M059J (cell line): Measurements from ENCODE around the gene RBM42. TPM values are rescaled to one million over a fixed set of nuclear protein-coding genes. Genes with fewer than 3 reads are reported as not detected.

ENCODE experiments used
- DNase-seq: peaks from one replicate; pipeline ENCODE4 v3.0.0-alpha.2; 2012; ENCODE audit warnings: low read depth
- total RNA-seq: library from RNA; depleted of rRNA; stranded (reverse); fragments of >200 nt; shearing (Covaris generic); gene quantifications from 2 replicates; pipeline ENCODE4 v1.2.3, GENCODE V29; 2014

RBM42 gene
- total RNA-seq, 1 experiment from 2014 or later = 128 TPM

DNA sequence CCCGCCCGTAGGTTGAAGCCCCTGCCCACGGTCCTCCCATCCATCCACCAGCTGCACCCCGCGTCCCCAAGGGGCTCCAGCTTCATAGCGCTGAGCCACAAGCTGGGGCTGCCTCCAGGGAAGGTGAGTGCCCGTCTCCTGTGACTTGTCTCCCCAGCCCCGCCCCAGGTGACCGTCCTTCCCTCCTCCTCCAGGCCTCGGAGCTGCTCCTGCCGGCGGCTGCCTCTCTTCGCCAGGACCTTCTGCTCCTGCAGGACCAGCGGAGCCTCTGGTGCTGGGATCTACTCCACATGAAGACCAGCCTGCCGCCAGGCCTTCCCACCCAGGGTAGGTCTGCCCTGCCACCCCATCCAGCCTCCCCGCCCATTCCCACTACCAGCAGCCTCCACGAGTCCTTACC lies 8.8 kb upstream of the RBM42 start:
- no peak for DNase-seq

DNA sequence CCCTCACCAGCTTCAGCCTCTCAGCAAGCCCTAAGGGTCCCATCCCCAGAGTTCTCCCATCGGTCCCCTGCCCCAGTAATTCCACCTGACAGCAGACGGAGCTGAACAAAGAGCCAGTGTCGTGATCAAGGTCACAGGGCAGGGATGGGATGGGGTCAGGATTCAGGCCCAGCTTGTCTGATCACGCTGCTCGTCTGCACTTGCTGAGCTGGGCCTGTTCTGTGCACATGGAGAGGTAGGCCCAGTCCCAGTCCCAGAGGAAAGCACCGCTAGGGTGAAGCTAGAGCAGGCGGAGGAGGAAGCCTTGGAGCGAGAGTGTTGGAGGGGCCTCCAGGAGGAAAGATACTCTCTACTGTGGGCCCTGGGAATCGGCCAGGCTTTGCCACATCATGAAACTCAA lies 7.1 kb upstream of the RBM42 start:
- DNase-seq = no peak

DNA sequence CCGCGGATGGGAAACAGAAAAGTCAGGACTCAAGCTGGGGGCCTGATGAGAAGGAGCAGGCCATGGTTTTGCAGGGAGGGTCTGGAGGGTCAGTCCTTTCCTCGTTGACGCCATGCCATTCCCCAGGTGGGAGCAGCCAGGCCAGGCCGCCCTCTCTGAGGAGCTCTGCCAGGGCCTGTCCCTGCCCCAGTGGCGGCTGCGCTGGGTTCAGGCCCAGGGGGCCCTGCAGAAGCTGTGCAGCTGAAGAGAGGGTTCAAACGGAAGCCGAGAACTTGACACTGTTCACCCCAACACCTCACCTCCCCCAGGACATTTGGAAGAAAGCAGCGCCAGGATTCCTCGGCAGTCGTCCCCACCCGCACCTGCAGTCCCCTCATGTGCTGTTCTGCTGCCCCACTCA lies 6.1 kb upstream of the RBM42 start:
- no peak for DNase-seq

DNA sequence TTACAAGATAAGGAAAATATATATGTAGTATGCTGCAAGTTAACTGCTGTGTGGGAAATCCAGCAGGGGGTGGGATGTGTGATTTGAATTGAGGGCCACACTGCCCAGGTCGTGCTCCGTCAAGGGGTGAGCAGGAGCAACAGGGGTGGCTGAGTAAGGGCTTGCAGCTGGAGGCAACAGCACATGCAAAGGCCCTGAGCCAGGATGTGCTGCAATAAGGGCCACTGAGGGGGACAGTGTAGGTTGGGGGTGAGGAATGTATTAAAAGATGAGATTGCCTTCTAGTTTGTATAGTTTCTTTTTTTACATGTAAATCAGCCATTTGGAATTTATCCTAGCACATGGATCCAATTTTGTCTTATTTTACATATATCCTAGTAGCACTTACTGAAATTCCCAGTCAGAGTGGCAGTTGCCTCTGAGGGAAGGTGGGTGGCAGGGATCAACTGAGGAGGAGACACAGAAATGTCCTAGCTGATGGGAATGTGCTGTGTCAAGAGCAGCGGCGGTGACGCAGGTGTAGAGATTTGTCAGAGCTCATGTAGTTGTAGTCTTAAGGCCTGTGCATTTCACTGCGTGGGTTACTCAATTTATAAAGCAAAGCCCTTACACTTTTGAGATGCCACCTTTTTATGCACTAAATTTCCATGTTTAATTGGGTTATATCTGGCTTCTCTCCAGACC lies 5.4 kb upstream of the RBM42 start:
- DNase-seq = no peak

DNA sequence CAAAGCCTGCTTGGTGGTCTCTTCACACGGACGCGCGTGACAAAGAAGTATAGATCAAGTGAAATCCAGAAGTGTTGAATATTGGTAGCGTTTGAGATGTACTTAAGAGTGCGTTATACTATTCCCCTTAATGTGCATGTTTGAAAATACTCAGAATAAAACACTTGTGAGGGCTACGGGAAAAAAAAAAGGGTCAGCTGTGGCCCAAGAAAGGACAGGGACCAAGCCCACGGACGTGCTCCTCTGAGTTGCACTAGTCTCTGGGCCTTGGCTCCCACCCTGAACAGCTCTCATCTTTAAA lies 622 bp upstream of the RBM42 start:
- DNase-seq = no peak

DNA sequence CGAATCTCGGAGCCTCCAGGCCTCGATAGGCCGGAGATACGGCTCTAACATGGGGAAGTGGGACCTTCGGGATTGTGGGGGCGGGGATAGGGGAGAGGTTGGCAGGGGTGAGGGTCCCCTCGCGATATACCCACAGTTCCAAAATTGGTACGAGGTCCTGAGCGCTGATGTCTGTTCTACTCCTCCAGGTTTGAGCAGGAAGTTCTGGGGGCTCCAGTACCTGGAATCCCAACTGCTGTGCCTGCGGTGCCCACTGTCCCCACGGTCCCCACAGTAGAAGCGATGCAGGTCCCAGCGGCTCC lies 447 bp downstream of the RBM42 start:
- DNase-seq = no peak

DNA sequence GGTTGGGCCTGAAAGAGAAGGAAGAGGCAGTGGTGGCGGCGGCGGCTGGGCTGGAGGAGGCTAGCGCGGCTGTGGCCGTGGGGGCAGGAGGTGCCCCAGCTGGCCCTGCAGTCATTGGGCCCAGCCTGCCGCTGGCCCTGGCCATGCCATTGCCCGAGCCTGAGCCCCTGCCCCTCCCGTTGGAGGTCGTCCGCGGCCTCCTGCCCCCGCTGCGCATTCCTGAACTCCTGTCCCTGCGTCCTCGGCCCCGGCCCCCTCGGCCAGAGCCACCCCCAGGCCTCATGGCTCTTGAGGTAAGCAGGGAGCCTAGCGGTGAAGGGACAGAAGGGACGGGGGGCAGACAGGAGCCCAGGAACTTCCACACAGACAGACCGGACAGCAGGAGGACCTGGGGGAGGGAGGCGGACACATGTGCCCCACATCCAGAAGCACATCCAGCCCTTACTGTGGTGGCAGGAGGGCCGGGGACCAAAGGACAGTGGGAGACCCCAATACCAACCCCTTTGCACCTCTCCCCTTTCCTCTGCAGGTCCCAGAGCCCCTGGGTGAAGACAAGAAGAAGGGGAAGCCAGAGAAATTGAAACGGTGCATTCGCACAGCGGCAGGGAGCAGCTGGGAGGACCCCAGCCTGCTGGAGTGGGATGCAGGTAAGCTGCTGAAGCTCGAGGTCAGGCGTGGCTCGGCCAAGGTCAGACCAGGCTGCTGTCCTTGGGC lies 5.0 kb downstream of the RBM42 start:
- DNase-seq = no peak

DNA sequence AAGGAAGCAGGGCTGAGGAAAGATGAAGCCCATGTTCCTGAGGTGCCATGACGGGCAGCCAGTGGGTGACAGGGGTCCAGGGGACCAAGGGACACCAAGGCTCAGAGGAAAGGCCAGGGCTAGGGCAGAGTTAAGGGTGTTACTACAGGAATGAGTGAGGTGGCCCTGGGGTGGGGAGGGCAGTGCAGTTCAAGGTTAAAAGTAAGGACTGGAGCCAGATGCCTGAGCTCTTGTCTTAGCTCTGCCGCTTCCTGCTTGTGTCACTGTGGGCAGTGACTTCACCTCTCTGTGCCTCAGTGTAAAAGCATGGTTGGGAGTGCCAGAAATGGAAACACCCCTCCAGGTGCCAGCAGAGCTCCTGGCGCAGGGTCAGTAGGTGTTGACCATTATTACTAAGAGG lies 7.8 kb downstream of the RBM42 start:
- DNase-seq = no peak

DNA sequence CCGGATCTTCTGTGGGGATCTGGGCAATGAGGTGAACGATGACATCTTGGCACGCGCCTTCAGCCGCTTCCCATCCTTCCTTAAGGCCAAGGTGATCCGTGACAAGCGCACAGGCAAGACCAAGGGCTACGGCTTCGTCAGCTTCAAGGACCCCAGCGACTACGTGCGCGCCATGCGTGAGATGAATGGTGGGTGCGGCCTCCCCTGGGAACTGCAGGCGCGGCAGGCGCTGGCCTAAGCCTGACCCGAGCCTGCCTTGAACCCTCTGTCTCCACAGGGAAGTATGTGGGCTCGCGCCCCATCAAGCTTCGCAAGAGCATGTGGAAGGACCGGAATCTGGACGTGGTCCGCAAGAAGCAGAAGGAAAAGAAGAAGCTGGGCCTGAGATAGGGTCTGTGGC lies 8.3 kb downstream of the RBM42 start:
- no peak for DNase-seq

DNA sequence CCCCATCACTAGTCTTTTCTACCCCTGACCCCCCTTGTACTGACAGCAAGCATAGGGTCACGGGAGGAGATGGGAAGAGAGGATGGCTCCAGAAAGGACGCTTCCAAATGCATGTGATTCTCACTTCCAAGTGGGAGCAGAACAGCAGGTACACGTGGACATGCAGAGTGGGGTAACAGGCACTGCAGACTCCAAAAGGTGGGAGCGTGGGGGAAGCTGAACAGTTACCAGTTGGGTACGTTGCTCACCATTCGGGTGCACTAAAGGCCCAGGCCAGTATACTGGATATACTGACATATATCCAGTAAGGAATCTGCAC lies 10.4 kb downstream of the RBM42 start:
- no peak for DNase-seq

DNA sequence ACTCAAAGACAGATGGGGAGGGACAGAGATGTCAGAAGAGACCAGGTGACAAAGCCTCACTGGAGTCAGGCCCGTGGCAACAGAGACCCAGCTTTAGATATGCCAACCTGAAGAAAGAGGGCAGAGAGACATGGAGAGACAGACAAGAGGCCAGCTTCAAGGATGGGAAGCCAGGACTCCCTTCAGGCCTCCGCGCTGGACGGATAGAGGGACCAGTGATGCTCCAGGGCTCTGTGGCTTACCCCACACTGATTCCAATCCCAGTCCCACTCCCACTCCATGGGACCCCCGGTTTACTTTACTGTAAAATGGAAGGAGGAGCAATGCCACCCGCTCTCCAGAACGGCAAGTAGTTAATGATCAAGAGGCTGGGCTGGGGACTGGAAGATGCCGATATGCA lies 11.0 kb downstream of the RBM42 start:
- DNase-seq = no peak

DNA sequence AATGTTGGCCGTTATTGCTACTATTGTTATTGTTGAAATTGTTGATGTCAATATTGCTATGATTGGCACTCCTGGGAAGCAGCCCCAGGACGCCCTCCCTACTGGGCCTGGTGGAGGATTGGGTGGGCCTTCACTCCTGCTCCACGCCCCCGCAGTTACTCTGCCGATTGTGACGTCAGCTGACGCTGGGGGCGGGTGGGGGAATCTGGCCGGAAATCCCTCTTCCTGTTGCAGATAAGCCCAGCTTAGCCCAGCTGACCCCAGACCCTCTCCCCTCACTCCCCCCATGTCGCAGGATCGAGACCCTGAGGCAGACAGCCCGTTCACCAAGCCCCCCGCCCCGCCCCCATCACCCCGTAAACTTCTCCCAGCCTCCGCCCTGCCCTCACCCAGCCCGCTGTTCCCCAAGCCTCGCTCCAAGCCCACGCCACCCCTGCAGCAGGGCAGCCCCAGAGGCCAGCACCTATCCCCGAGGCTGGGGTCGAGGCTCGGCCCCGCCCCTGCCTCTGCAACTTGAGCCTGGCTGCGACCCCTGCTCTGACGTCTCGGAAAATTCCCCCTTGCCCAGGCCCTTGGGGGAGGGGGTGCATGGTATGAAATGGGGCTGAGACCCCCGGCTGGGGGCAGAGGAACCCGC lies 12.8 kb downstream of the RBM42 start, which contains the start of gene ETV2:
TSS of gene ETV2 (plus strand) at position 231 of the 637 bp plus-strand sequence. CDS start 716 bp downstream, outside the sequence.
- no peak for DNase-seq

DNA sequence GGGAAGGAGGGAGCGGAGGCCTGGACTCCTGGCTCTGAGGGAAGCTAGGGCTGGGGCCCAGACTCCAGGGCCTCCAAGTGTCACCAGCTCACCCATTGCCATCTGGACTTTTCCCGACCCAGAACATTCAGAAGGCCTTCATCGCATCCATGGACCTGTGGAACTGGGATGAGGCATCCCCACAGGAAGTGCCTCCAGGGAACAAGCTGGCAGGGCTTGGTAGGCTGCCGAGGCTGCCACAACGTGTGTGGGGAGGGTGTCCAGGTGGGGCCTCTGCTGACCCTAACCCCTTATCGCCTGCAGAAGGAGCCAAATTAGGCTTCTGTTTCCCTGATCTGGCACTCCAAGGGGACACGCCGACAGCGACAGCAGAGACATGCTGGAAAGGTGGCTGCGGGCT lies 13.5 kb downstream of the RBM42 start:
- peak; percentile 29 for DNase-seq

DNA sequence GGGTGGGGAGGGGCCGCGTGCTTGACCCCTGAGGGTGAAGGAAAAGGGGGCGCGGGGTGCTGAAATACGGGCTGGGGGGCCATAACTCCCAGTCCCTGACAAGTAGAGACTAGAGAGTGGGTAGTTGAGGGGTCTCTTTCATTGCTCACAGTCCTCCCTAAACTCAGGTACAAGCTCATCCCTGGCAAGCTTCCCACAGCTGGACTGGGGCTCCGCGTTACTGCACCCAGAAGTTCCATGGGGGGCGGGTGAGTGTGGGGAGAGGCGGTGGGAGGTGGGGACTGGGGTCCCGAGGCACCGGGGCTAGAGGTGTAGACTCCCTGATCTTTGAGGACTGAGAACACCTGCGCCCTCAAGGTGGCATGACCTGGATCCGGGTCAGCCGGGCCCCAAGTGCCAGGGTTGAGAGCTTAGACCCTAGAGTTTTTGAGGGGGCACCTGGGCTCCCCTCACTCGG lies 14.0 kb downstream of the RBM42 start:
- no peak for DNase-seq

DNA sequence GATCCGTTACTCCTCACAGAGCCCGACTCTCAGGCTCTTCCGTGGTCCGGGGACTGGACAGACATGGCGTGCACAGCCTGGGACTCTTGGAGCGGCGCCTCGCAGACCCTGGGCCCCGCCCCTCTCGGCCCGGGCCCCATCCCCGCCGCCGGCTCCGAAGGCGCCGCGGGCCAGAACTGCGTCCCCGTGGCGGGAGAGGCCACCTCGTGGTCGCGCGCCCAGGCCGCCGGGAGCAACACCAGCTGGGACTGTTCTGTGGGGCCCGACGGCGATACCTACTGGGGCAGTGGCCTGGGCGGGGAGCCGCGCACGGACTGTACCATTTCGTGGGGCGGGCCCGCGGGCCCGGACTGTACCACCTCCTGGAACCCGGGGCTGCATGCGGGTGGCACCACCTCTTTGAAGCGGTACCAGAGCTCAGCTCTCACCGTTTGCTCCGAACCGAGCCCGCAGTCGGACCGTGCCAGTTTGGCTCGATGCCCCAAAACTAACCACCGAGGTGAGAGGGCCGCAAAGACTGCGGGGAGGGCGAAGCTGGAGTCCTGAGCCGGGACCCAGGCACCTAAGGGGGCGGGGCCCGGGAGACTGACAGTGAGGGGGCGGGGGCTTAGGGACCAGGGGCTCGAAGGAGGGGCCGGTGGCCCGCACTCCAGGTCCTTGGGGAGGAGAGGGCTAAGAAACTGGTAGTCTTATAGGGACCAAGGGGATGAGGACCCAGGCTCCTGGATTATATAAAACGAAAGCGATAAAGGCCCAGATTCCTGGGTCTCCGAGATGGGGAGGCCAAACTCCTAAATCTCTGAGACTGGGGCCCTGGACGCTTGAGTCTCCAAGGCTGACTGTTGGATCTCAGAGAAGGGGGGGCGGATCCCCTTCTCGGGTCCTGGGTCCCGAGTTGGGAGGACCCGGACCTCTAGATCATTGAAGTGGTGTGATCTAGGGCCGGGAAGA lies 14.7 kb downstream of the RBM42 start:
- DNase-seq = peak; percentile 84

DNA sequence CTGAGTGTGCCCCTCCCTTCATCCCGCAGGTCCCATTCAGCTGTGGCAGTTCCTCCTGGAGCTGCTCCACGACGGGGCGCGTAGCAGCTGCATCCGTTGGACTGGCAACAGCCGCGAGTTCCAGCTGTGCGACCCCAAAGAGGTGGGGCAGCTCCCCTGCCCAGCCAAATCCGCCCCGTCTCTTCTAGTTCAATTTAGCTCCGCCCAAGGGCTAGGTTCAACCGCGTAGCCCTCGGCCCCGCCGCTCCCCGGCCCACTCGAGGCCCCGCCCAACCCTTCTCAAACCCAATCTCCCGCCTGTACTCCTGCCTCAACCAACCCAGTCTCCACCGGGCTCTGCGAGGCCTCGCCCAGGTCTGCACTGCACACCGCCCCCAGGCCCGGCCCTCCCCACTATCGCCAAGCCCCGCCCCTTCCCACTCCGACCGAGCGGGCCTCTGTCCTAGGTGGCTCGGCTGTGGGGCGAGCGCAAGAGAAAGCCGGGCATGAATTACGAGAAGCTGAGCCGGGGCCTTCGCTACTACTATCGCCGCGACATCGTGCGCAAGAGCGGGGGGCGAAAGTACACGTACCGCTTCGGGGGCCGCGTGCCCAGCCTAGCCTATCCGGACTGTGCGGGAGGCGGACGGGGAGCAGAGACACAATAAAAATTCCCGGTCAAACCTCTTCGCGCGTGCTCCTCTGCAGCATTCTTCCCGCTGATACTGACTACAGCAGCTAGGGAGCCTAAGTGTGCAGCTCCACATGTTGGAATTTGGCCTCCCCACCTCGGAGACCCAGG lies 15.6 kb downstream of the RBM42 start:
- DNase-seq = peak; percentile 95

DNA sequence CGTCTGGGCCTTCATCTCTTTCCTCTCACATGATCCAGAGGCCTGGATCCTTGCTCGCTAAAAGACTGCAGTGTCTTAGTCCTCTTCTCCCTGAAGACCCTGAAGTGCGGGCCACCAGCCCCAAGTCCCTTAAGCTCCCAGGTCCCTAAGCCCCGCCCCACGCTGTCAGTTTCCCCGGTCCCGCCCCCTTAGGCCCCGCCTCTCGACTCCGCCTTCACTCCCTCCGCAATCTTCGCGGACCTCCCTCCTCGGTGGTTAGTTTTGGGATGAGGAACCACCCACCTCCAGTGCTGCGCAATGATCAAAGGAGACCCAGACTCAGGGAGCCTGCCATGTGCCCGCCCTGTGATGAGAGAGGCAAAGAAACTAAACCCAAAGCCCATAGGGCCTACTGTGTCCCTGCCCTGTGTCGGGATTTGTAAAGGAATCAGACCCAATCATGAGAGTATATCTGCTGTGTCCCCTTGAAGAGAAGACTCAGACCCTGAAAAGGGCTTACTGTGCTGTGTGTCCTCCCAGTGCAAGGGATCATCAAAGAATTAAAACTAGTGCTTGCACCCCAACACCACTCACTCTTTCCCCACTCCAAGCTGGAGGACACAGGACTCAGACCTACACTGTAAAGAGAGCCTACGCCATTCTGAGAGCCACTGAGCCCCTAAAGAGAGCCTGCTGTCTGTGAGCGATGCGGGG lies 16.3 kb downstream of the RBM42 start:
- peak; percentile 60 for DNase-seq

DNA sequence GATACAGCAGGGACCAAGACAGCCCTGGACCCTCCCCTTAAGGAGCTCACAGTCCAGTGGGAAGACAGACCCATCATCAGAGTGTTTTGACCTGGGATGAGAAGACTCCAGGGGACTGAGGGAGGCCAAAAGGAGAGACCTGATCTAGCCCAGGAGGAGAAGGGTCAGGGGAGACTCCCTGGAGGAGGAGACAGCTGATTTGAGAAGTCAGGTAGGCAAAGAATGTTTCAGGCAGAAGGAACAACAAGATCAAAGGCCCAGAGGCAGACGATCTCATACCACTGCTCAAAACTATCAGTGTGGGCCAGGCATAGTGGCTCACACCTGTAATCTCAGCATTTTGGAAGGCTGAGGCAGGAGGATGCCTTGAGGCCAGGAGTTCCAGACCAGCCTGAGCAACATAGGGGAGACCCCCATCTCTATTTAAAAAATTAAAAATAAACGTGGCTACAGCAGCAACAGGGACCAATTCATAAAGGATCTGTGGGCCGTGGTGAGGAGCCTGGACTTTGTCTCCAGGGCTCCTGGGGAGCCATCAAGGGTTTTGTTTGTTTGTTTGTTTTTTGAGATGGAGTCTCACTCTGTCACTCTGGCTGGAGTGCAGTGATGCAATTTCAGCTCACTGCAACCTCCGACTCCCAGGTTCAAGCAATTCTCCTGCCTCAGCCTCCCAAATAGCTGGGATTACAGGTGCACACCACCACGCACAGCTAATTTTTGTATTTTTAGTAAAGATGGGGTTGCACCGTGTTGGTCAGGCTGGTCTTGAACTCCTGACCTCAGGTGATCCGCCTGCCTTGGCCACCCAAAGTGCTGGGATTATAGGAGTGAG lies 17.1 kb downstream of the RBM42 start:
- no peak for DNase-seq

DNA sequence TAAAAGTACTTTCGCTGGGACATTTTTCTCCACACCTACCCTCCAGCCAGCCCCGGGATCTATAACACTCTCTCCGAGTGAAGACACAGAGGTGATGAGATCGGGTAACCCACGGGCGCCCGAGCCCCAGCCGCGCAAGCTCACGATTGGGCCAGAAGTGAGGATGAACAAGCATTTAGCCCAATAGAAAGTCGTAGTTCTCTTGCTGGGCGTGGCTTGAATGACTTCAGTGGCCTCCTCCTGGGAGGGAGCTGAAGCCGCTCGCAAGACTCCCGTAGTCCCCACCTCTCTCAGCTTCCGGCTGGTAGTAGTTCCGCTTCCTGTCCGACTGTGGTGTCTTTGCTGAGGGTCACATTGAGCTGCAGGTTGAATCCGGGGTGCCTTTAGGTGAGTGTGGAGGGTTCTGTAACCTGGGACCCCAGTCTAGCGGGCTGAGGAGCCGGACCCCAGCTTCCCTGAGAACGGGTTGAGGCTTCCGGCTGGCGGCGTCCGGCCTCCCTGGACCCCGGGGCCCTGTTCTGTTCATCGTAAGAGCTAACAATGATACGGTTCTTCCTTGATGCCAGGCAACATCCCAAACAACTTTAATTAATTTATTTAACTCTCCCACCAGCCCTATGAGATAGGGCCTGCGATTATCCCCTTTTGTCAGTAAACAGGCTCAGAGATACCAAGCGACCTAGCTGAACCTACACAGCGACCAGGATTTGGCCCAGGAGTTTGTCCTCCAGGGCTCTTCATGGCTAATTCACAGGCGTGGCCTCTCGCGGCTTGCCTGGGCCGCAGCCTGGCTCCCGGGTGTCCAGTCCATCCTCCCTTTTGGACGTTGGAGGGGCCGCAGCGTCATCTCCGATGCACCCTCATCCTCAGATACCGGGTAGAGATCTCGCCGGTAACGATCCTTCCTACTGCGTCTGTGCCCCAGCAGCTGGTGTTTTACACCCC lies 19.5 kb downstream of the RBM42 start, which contains the start of gene COX6B1:
TSS of gene COX6B1 (plus strand) at position 307 of the 945 bp plus-strand sequence. CDS start 2,921 bp downstream, outside the sequence.
- DNase-seq = peak; percentile 99
